ENCODE results near the gene JARID2.

Gene JARID2

GRCh38 chr6:15476631-15477380 lies 230.9 kb downstream of the JARID2 start:
- no peak for DNase-seq

GRCh38 chr6:15477746-15478145 lies 231.9 kb downstream of the JARID2 start:
- no peak for DNase-seq

DNA sequence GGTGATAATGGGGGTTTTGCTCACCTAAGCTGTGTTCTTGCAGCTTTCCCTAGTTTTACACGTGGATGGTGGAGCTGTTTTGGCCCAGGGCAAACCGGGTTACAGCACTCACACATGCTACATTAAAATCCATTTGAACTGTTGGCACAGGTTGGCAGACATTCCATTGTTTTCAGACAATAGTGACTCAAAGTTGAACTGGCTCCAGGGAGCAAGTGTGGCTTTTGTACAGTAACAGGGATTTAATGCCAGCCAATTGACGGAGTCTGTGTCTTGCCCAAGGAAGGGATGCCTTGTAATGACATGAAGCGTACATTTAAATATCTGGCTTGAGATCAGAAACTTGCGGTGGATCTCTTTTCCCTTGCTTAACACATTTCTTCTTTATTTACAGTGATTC lies 233.9 kb downstream of the JARID2 start:
- DNase-seq, result no peak

DNA sequence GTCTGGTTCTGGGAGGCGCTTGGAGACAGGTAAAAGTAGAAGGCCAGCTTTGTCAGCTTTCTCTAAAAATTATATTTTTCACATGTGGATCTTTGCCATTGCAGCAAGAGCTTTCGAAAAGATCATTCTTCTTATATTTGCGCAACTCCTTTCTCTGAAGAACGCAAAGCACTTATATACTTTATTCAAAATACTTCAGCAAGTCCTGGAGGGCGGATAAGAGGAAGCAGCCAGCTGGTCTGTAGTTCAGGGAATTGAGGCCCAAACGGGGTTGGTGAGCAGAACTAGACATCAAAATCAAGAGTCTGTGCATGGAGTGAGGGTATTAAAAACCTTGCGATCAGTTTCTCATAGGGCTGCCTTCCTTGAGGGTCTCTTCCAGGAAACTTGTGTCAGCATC lies 234.7 kb downstream of the JARID2 start:
- no peak for DNase-seq

GRCh38 chr6:15481390-15482291 lies 235.8 kb downstream of the JARID2 start:
- DNase-seq, result no peak

DNA sequence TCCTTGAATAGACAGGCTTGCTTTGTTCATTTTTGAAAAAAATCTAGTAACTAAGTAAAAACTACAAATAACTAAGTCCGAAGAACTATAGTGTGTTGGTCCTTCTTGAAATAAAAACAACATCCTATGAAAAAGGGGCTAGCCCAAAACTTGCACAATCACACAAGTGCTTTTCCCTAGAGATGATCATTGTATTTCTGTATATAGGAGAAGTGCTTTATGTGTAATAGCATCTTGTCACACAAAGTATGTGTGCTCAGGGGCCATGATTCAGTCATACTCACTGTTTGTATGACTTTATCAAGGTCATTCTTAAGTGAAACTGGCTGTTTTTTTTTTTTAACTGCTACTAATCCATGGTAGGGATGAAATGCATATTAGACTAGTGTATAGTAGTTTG lies 237.2 kb downstream of the JARID2 start:
- no peak for DNase-seq

DNA sequence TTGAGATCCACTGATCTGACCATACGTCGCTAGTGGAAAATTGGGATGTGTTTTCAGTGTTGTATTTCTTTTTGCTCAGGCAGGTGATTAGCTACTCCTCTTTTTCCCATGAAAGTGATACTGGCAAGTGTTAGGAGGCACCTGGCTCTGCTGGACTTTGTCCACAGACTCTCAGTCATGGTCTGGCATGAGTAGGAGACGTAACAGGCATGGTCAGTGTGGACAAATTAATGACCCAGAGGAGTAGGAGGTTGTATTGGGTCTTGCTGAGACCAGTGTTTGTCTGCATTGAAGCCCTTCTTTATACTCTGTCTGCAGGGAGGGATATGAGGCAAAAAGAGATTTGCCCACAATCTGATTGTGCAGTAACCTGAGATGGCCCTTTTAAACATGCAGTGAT lies 238.3 kb downstream of the JARID2 start:
- DNase-seq, result no peak

DNA sequence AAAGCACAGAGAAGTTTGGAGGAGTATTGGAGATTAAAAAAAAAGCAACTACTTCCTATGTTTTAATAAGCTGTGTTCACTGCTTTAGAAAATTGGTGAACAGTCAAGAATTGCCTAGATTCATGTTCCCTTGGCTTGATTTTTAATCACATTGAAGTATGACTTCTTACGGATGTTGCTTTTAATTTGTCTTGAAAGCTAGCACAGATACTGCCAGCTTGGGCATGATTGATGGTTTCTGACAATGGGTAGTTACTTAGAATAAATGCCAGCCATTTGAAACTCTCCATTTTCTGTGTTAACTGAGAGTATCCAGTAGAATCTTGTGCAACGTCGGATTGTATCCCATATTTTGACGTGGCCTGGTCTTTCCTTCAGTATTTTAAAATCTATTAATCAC lies 239.0 kb downstream of the JARID2 start:
- no peak for DNase-seq

- DNase-seq, result no peak
Measured at GRCh38 chr6:15485936-15486335, 240.1 kb downstream of the JARID2 start.

DNA sequence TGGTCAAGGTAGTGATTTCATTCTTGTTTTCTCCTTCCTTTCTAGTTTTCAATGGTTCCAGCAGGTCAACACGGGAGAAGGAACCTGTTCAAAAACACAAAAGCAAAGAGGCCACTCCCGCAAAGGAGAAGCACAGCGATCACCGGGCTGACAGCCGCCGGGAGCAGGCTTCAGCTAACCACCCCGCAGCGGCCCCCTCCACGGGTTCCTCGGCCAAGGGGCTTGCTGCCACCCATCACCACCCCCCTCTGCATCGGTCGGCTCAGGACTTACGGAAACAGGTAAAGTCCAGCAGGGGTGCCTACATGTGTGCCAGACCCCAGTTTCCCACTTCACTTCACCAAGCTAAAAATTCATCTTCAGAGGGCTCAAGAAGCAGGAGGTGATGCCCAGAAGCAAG lies 241.4 kb downstream of the JARID2 start:
- no peak for DNase-seq

DNA sequence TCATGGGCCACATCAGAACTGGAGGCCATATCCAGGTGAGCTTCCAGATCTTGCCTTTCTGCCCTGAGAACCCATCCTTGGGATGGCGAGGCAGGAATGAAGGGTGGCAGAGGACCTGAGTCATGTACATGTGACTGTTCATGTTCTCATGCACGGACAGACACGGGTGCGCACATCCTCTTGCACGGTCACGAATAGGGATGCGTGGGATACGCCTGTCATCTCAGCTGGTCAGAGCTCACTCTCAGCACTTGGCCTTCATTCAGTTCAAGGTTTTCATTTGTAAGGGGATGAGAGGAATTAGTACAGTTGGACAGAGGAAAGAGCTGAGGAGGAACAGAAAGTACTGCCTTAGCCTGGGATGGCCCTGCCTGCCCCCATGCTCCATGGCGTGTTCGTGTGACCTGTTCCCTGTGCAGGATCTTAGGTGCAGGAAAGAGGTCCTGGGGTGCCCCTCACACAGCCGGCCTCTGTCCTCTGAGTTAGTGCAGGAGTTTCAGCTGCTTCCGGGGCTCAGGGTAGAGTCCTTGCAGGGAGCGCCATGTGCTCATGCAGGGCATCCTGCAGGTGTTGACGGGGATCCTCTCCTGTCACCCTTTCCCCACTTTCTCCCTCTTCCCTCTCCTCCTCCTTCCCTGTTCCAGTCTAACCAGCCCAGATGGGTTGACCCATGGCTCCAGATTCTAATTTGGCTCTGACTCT lies 243.5 kb downstream of the JARID2 start:
- no peak for DNase-seq

DNA sequence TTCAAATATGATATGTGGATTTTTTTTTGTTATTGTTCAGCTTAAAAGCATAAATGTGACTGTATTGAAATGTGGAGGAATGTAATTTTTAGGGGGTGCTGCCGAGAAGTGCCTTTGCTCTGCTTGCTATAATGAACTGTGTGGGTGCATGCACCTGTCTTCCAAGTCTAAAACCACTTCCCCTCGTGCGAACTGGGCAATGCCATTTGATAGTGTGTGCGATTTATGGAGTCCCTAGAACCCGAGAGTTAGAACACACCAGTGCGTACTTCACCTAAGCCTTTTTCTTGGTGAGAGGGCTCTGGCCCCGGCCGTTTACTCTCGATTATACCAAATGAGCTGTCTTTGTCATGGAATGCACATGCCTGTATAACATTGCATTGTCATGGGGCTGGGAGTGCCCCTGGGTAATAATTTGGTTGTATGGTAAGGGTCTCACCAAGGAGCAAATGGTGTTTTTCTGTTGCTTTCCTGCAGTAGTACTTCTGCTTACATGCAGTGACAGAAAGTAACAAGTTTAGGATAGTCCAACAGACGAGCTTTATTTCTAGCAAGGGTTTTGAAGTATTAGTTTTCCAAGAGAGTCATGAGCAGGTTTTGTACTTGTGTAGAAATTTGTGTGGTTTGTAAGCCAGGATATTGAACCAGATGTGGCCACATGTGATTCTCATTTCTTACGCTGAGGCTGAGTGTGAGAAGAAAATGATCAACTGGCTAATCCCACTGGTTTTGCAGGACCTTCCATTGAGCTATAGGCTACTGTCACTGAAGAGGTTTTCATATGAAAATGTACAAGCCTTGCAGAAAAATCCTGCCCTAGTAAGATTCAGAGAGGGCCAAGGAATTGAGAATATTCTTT lies 244.6 kb downstream of the JARID2 start:
- DNase-seq, result no peak

GRCh38 chr6:15491255-15491985 lies 245.6 kb downstream of the JARID2 start:
- peak; percentile 57 for DNase-seq

DNA sequence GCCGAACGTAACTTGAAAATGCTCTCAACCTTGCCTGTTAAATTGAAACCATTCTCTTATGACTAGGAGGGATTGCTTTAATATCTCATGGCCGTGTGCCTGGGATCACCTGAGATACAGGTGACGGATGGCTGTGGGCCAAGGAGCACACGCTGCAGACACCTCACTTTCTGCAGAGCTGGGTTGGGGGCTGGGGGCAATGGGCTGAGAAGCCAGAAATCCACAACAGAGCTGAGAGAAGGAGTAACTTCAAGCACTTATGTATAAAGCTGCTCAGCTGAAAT lies 246.1 kb downstream of the JARID2 start:
- no peak for DNase-seq

DNA sequence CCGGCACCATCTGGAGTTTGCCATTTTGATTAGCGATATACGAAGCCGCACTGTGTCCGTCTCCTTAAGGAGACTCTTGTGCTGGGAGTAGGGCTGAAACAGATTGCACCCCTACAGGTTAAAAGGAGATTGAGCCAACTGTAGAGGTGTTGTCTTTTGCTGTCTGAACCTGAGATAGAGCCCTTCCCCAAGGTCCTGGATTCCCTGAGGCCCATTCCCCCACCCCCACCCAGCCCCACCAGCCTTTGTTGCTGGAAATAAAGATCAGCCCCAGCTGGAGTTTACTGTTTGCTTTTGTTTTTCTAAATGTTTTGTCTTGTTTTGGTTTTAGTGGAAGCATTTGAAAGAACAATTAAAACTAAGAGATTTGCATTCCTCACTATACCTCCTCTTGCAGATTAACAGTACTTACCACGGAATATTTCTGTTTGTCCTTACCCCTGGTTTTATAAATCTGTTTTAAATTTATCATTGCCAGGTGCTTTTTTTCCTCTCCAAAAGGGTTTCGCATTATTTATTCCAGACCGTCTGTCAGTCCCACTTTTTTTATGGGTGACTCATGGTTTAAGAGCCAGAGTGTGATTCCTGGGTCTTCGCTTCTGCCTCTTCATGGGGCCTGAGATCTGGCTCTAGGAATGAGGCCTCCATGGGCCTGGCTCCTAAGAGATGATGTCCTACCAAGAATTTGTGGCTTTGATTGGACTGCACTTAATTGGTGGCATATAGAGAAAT lies 247.7 kb downstream of the JARID2 start:
- DNase-seq, result no peak

DNA sequence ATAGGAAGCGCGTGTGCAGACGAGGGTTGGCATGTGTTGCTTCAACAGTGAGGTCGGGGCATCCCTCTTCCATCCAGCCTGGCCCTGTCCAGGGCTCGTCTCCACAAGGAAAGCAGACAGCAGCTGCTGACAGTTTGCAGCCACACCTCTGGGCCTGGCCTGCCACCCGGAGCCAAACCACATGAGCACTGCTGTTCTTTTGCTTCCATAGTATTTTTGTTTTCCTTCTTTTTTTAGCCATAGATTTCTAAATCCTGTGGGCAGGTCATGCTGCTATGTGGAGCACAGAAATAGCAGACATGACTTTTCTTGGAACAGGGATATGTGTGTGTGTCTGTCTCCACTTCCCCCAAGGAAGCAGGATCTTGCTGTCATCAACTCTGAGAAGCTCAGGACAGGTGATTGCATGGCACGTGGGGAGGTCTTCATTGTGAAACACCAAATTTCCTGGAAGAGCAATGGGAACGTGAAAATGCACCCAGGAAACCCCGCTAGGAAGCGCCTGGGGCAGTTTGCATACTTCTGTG lies 249.6 kb downstream of the JARID2 start:
- no peak for DNase-seq

GRCh38 chr6:15496345-15497131 lies 250.7 kb downstream of the JARID2 start:
- DNase-seq, result no peak

DNA sequence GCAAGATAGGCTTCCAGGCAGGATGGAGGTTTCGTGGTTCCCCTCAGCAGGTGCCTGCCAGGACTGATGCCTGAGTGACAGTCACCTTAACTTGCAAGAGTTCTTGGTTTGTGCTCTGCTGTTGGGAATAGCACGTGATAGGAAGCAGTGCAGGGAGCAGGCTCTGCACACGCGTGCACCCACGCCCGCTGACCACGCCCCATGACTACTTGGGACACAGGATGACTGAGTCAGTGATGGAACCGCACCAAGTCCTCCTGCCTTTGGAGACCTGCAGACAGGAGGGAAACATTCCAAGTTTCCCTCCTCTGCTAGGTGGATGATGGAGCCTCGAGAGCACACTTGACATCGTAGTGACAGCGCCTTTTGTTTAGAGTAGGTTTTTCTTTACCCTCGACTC lies 252.8 kb downstream of the JARID2 start:
- DNase-seq, result no peak

- DNase-seq, result no peak
Measured at GRCh38 chr6:15499125-15499524, 253.3 kb downstream of the JARID2 start.

DNA sequence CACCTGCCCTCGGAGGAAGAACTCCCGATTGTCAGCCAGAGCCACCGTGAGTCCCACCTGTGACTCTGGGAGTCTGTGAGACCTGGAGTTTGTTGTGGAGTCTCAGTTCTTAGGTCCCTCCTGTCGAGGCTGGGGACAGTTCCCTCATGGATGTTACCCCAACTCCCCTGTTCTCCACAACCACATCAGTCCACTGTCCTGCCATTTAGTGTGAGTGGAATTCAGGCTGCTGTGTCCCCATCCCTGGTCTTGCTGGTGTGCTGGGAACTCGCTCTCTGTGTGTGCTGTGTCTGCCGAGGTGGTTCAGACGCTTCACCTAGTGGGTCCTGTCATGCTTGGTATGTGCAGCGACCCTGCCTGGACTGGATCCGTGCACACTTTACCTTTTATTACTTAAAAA lies 253.7 kb downstream of the JARID2 start:
- no peak for DNase-seq

All from stimulated activated naive CD4-positive, alpha-beta T cell treated with Interleukin-2 at 50 U/mL for 16 hours (primary cell).